Measurements from ENCODE around the gene CARHSP1. TPM values are rescaled to one million over a fixed set of nuclear protein-coding genes. Genes with fewer than 3 reads are reported as not detected.

Gene CARHSP1
- total RNA-seq, 4 donors from 2014 or later: 20.0 to 79.2 (median 67.4) TPM

GRCh38 chr16:8867932-8868415, 832 bp downstream of the CARHSP1 start:
- H3K4me1 ChIP-seq: peaks cover 0 to 38% of the 10 kb centered on the region in 2 donors

GRCh38 chr16:8867216-8867931, 1.4 kb downstream of the CARHSP1 start:
- Histone ChIP-seq H3K27ac (peak overlapping the region; percentile 80 to 86), H3K27me3 (no peaks in the 10 kb centered on the region), H3K9me3 (no peaks in the 10 kb centered on the region), H3K36me3 (no peaks in the 10 kb centered on the region), H3K4me3 (peak overlapping the region; percentile 46 to 75), H3K4me1 (peaks cover 0 to 38% of the 10 kb centered on the region in 2 donors)
- intact Hi-C loops (cut with DNase I; ENCODE audit: low total_unique reads): no loop called here
- peak in 1 of 2 donors; percentile 62 for DNase-seq
- TF ChIP-seq CTCF (IDR thresholded peaks at IDR 0.05) (no peak), POLR2A (IDR thresholded peaks at IDR 0.05) (no peak)

More at GRCh38 chr16:8867932-8868415, 832 bp downstream of the CARHSP1 start:
- TF ChIP-seq CTCF (IDR thresholded peaks at IDR 0.05) (no peak), POLR2A (IDR thresholded peaks at IDR 0.05) (no peak)
- Histone ChIP-seq H3K36me3 (no peaks in the 10 kb centered on the region), H3K27me3 (no peaks in the 10 kb centered on the region), H3K9me3 (no peaks in the 10 kb centered on the region), H3K4me3 (peak overlapping the region; percentile 46 to 75), H3K27ac (peak overlapping the region; percentile 80 to 86)
- DNase-seq: no peak
- intact Hi-C loops (cut with DNase I; ENCODE audit: low total_unique reads): no loop called here

DNA sequence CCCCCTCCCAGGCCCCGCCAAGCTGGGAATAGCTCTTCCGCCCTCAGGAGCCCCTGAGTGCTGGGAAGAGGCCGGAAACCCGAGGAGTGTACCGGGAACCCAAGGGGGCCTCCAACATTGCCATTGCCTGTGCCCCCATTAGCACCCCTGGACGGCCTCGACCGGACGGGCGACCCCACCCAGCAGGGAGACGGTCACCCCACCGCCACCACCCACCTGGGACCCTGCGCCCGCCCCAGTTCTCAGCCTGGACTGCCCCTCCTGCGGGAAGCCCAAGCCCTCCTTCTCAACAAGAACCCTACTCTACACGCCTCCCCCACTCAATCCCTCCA, 2.0 kb downstream of the CARHSP1 start:
- intact Hi-C loops (cut with DNase I; ENCODE audit: low total_unique reads): no loop called here
- peak overlapping the region; percentile 80 to 86 for H3K27ac ChIP-seq
- DNase-seq: no peak
- H3K9me3 ChIP-seq: no peaks in the 10 kb centered on the region
- peak overlapping the region; percentile 46 to 75 for H3K4me3 ChIP-seq
- no peaks in the 10 kb centered on the region for H3K36me3 ChIP-seq
- no peaks in the 10 kb centered on the region for H3K27me3 ChIP-seq
- TF ChIP-seq POLR2A (IDR thresholded peaks at IDR 0.05): no peak
- no peak for TF ChIP-seq CTCF (IDR thresholded peaks at IDR 0.05)
- H3K4me1 ChIP-seq: peaks cover 0 to 38% of the 10 kb centered on the region in 2 donors

DNA sequence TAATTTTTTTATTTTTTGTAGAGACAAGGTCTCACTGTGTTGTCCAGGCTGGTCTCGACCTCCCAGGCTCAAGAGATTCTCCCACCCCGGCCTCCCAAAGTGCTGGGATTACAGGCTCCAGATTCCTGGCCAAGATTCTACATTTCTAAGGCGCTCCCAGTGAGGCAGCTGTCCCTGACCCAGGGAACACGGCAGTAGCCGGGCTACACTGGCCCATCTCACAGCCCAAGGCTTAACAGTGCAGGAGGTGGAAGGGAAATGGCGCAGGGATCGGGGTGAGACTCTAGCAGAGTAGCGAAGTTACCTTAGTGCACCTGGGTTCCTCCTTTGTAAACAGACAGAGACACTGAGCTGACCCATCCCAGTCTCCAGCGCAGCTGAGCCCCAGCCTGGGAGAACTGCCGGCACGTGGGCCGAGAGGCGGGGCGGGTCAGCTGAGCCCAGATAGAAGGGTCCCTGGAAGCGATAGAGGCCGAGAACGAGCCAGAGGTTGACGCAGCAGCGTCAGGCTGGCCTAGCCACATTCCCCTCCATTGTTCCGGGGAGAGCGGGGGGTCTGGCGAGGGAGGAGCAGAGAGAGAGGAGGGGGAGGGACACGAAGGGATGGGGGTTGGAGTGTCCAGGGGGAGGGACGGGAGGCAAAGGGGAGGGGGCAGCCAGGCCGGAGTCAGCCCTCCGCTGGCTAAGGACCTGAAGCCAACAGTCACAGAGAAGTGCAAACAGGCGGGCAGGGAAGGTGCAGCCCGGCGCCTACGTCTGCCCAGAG, 2.5 kb downstream of the CARHSP1 start:
- intact Hi-C loops (cut with DNase I; ENCODE audit: low total_unique reads): no loop called here
- Histone ChIP-seq H3K27ac (peak overlapping the region; percentile 80 to 86), H3K4me1 (peaks cover 0 to 38% of the 10 kb centered on the region in 2 donors), H3K36me3 (no peaks in the 10 kb centered on the region), H3K4me3 (peak overlapping the region; percentile 46 to 75), H3K9me3 (no peaks in the 10 kb centered on the region), H3K27me3 (no peaks in the 10 kb centered on the region)
- DNase-seq: peak; percentile 59 to 78
- no peak for TF ChIP-seq CTCF (IDR thresholded peaks at IDR 0.05)
- no peak for TF ChIP-seq POLR2A (IDR thresholded peaks at IDR 0.05)

Data from uterus (tissue), 4 donors.